H1 (cell line): ENCODE data around the gene HOXA13. TPM values are rescaled to one million over a fixed set of nuclear protein-coding genes. Genes with fewer than 3 reads are reported as not detected.

Experiments
- CTCF ChIA-PET: fragments of 300-600 bp; sonication (Branson Sonifier 250); formaldehyde crosslinking; loops from one replicate; lab custom pipeline; 2021; ENCODE audit not compliant: partially characterized antibody; lab: Charles Lee
- POLR2A ChIA-PET: fragments of 300-600 bp; sonication (Branson Sonifier 250); formaldehyde crosslinking; loops from one replicate; lab custom pipeline; 2021; ENCODE audit warnings: inconsistent platforms; ENCODE audit not compliant: partially characterized antibody; lab: Charles Lee
- DNase-seq, 2 experiments: peaks; one replicate each; pipeline versions ENCODE4 v3.0.0 to v3.0.0-alpha.2; 2010 to 2022; ENCODE audit warnings: low spot score in 2 of 2, low read depth in 1 of 2, mixed read lengths in 1 of 2
- FAIRE-seq: peaks from 2 replicates; lab custom pipeline; 2011; peaks lifted over from hg19 to GRCh38; lab: Jason Lieb, UNC
- H2AFZ ChIP-seq: 2 replicates; pipeline ENCODE4 v1.8.1; 2012; ENCODE audit warnings: low read length, inconsistent platforms
- H2AK5ac ChIP-seq: 2 replicates; pipeline ENCODE4 v1.6.1; 2013; ENCODE audit warnings: low read depth, low read length
- H2BK120ac ChIP-seq: replicated peaks from 2 replicates; pipeline ENCODE3; 2013; ENCODE audit warnings: low read depth, low read length, inconsistent platforms
- H2BK12ac ChIP-seq: 2 replicates; pipeline ENCODE4 v1.6.1; 2013; ENCODE audit warnings: low read depth, low read length
- H2BK15ac ChIP-seq: 2 replicates; pipeline ENCODE4 v1.6.1; 2013; ENCODE audit warnings: low read length
- H2BK20ac ChIP-seq: 2 replicates; pipeline ENCODE4 v1.6.1; 2013; ENCODE audit warnings: low read length
- H2BK5ac ChIP-seq: 2 replicates; pipeline ENCODE4 v1.6.1; 2013; ENCODE audit warnings: low read depth, low read length
- H3K14ac ChIP-seq: 2 replicates; pipeline ENCODE4 v1.6.1; 2013; ENCODE audit warnings: inconsistent platforms; ENCODE audit not compliant: insufficient read length
- H3K18ac ChIP-seq: 2 replicates; pipeline ENCODE4 v1.6.1; 2013; ENCODE audit warnings: low read length; ENCODE audit errors: extremely low read depth
- H3K23ac ChIP-seq: 2 replicates; pipeline ENCODE4 v1.6.1; 2013; ENCODE audit warnings: inconsistent platforms; ENCODE audit not compliant: insufficient read length
- H3K23me2 ChIP-seq: 2 replicates; pipeline ENCODE4 v1.6.1; 2013; ENCODE audit warnings: low read depth, low read length
- H3K27ac ChIP-seq: 2 replicates; pipeline ENCODE4 v1.6.1; 2011; ENCODE audit warnings: low read depth, low read length, inconsistent platforms
- H3K27me3 ChIP-seq, 4 experiments: replicated peaks in 1 of 4; 1 replicate in 1 of 4; 2 replicates in 3 of 4; pipeline versions ENCODE4 v1.6.1 to v1.8.1; 2011 to 2013; ENCODE audit warnings: low read length in 3 of 4, mild to moderate bottlenecking in 3 of 4, inconsistent platforms in 2 of 4, mixed read lengths in 2 of 4, moderate library complexity in 1 of 4; ENCODE audit not compliant: control insufficient read depth in 3 of 4, insufficient read depth in 3 of 4; ENCODE audit errors: extremely low read depth in 1 of 4
- H3K36me3 ChIP-seq, 4 experiments: 2 replicates each; pipeline versions ENCODE4 v1.6.1 to v1.8.1; 2011 to 2013; ENCODE audit warnings: mild to moderate bottlenecking in 4 of 4, low read length in 3 of 4, moderate library complexity in 2 of 4, control low read depth in 1 of 4, inconsistent platforms in 1 of 4; ENCODE audit not compliant: insufficient read depth in 4 of 4, control insufficient read depth in 2 of 4
- H3K4ac ChIP-seq: replicated peaks from 2 replicates; pipeline ENCODE3; 2013; ENCODE audit warnings: low read length, low read depth, mixed read lengths, inconsistent platforms; ENCODE audit not compliant: insufficient read length
- H3K4me1 ChIP-seq, 4 experiments: replicated peaks in 1 of 4; 1 replicate in 1 of 4; 2 replicates in 3 of 4; pipeline versions ENCODE4 v1.6.1 to v1.8.1; 2011 to 2013; ENCODE audit warnings: low read length in 3 of 4, inconsistent platforms in 2 of 4, mixed read lengths in 1 of 4; ENCODE audit not compliant: insufficient read depth in 4 of 4, control insufficient read depth in 3 of 4
- H3K4me2 ChIP-seq, 2 experiments: 2 replicates each; pipeline versions ENCODE4 v1.6.1 to v1.8.1; 2011 to 2013; ENCODE audit warnings: low read depth in 2 of 2, low read length in 2 of 2, control low read depth in 1 of 2, inconsistent platforms in 1 of 2, mild to moderate bottlenecking in 1 of 2; ENCODE audit not compliant: insufficient read depth in 1 of 2
- H3K4me3 ChIP-seq, 4 experiments: fragments of 200-600, 300-600 bp in 1 of 4; sonication (generic), shearing (Covaris generic), sonication (Bioruptor Twin) in 1 of 4; 2 replicates each; pipeline versions ENCODE4 v1.5.1 to v1.8.1; 2011 to 2016; ENCODE audit warnings: low read length in 4 of 4, low read depth in 3 of 4, control low read depth in 2 of 4, inconsistent platforms in 2 of 4, mild to moderate bottlenecking in 2 of 4, mixed read lengths in 1 of 4, moderate library complexity in 1 of 4; ENCODE audit not compliant: insufficient read depth in 2 of 4; ENCODE audit errors: extremely low read depth in 1 of 4
- H3K56ac ChIP-seq: replicated peaks from 2 replicates; pipeline ENCODE3; 2013; ENCODE audit warnings: low read depth, mild to moderate bottlenecking, mixed read lengths, low read length, inconsistent platforms; ENCODE audit not compliant: insufficient read length
- H3K79me1 ChIP-seq: 2 replicates; pipeline ENCODE4 v1.6.1; 2013; ENCODE audit warnings: low read depth, low read length, control low read depth
- H3K79me2 ChIP-seq, 2 experiments: 2 replicates each; pipeline versions ENCODE4 v1.6.1 to v1.8.1; 2012 to 2013; ENCODE audit warnings: low read length in 2 of 2, mild to moderate bottlenecking in 2 of 2, inconsistent platforms in 1 of 2; ENCODE audit not compliant: insufficient read depth in 2 of 2, control insufficient read depth in 1 of 2
- H3K9ac ChIP-seq, 4 experiments: replicated peaks in 1 of 4; 1 replicate in 1 of 4; 2 replicates in 3 of 4; pipeline versions ENCODE4 v1.6.1 to v1.8.1; 2011 to 2013; ENCODE audit warnings: low read depth in 3 of 4, low read length in 3 of 4, control low read depth in 2 of 4, mild to moderate bottlenecking in 2 of 4, moderate library complexity in 2 of 4, inconsistent platforms in 1 of 4; ENCODE audit errors: extremely low read depth in 1 of 4
- H3K9me3 ChIP-seq, 2 experiments: 2 replicates each; pipeline versions ENCODE4 v1.6.1 to v1.8.1; 2012 to 2013; ENCODE audit warnings: mild to moderate bottlenecking in 2 of 2, moderate library complexity in 2 of 2, control low read depth in 1 of 2, inconsistent platforms in 1 of 2, low read depth in 1 of 2, low read length in 1 of 2, mixed read lengths in 1 of 2; ENCODE audit not compliant: insufficient read depth in 2 of 2
- H4K20me1 ChIP-seq, 2 experiments: replicated peaks in 1 of 2; 2 replicates each; pipeline versions ENCODE3 to v1.8.1; 2011 to 2013; ENCODE audit warnings: inconsistent platforms in 2 of 2, low read length in 2 of 2, mild to moderate bottlenecking in 1 of 2; ENCODE audit not compliant: insufficient read depth in 2 of 2, control insufficient read depth in 1 of 2
- H4K5ac ChIP-seq: 2 replicates; pipeline ENCODE4 v1.6.1; 2013; ENCODE audit warnings: low read length, low read depth, mixed read lengths, inconsistent platforms; ENCODE audit not compliant: insufficient read length
- H4K8ac ChIP-seq: 2 replicates; pipeline ENCODE4 v1.8.0; 2013; ENCODE audit warnings: mild to moderate bottlenecking, moderate library complexity, low read length, inconsistent platforms; ENCODE audit not compliant: insufficient read depth; ENCODE audit errors: extremely low read depth
- H4K91ac ChIP-seq: replicated peaks from 2 replicates; pipeline ENCODE3; 2013; ENCODE audit warnings: low read length, mixed read lengths, inconsistent platforms; ENCODE audit not compliant: insufficient read length
- ATF2 ChIP-seq: IDR thresholded peaks from 2 replicates; pipeline ENCODE4 v1.6.1; 2012; ENCODE audit warnings: low read length, inconsistent platforms
- EGR1 ChIP-seq: IDR thresholded peaks from 2 replicates; pipeline ENCODE4 v1.6.1; 2011; ENCODE audit warnings: low read depth, low read length, borderline replicate concordance
- EP300 ChIP-seq, 2 experiments: IDR thresholded peaks; 1 replicate in 1 of 2; 2 replicates in 1 of 2; pipeline ENCODE4 v1.6.1; 2011 to 2012; ENCODE audit warnings: low read depth in 2 of 2, low read length in 2 of 2, mild to moderate bottlenecking in 2 of 2, borderline replicate concordance in 1 of 2, inconsistent platforms in 1 of 2, moderate library complexity in 1 of 2
- EZH2 ChIP-seq: fragments of 200-600 bp; sonication (generic); IDR thresholded peaks from 2 replicates; pipeline ENCODE4 v1.7.1; 2012; ENCODE audit warnings: low read depth, mild to moderate bottlenecking, moderate library complexity, low read length, inconsistent platforms; ENCODE audit not compliant: severe bottlenecking
- KDM1A ChIP-seq: fragments of 200-600, 300-600 bp; sonication (generic); IDR thresholded peaks from 2 replicates; pipeline ENCODE4 v1.7.1; 2016; ENCODE audit warnings: mild to moderate bottlenecking, low read length, borderline replicate concordance
- POLR2A ChIP-seq, 2 experiments: IDR thresholded peaks; 1 replicate in 1 of 2; 2 replicates in 1 of 2; pipeline ENCODE4 v1.6.1; 2011; ENCODE audit warnings: low read depth in 2 of 2, low read length in 2 of 2, mild to moderate bottlenecking in 2 of 2; ENCODE audit errors: control extremely low read depth in 1 of 2
- RNF2 ChIP-seq: fragments of 200-900, 300-1000 bp; sonication (generic); IDR thresholded peaks from 2 replicates; pipeline ENCODE4 v1.7.1; 2016; ENCODE audit warnings: borderline replicate concordance, low read depth, mild to moderate bottlenecking, antibody characterized with exemption, low read length; ENCODE audit not compliant: poor library complexity, severe bottlenecking; ENCODE audit errors: missing control alignments
- SAP30 ChIP-seq: fragments of 300-600 bp; sonication (generic); IDR thresholded peaks from 2 replicates; pipeline ENCODE4 v1.7.1; 2012; ENCODE audit warnings: low read length, moderate library complexity, mild to moderate bottlenecking, inconsistent platforms; ENCODE audit not compliant: insufficient read depth, insufficient replicate concordance
- SUZ12 ChIP-seq: fragments of 200-600 bp; sonication (generic); IDR thresholded peaks from 2 replicates; pipeline ENCODE4 v1.6.1; 2012; ENCODE audit warnings: mild to moderate bottlenecking, inconsistent platforms, low read length, moderate library complexity, mixed read lengths
- TAF1 ChIP-seq: IDR thresholded peaks from 2 replicates; pipeline ENCODE4 v1.6.1; 2011; ENCODE audit warnings: mild to moderate bottlenecking, low read depth, low read length
- TEAD4 ChIP-seq: IDR thresholded peaks from 2 replicates; pipeline ENCODE4 v1.6.1; 2012; ENCODE audit warnings: low read depth, low read length, inconsistent platforms, mixed read lengths
- WGBS, 2 experiments: shearing (Covaris generic) in 1 of 2; methylation state at CpG; one replicate each; pipeline versions ENCODE4 v1.1.6 to v1.1.7; 2013 to 2015; ENCODE audit warnings: low lambda C conversion rate in 2 of 2, mixed read lengths in 2 of 2, inconsistent platforms in 1 of 2, low coverage in 1 of 2, missing lambda C conversion rate in 1 of 2; ENCODE audit not compliant: insufficient replicate concordance in 2 of 2, insufficient coverage in 1 of 2, insufficient read length in 1 of 2; ENCODE audit errors: extremely low coverage in 1 of 2, missing lambda C conversion rate in 1 of 2; 5-methylcytosine and 5-hydroxymethylcytosine counted together
- polyA plus RNA-seq, 7 experiments: library from polyadenylated mRNA; depleted of rRNA in 3 of 7; stranded (reverse) in 5 of 7; unstranded in 2 of 7; fragments of >200 nt in 5 of 7; fragments of 200-250 nt in 2 of 7; gene quantifications; 1 replicate in 5 of 7; 2 replicates in 1 of 7; 4 replicates in 1 of 7; pipeline versions ENCODE4 v1.2.1 to v1.2.3, GENCODE V29; 2011 to 2013; ENCODE audit warnings: missing spikeins in 2 of 7, mixed read lengths in 2 of 7
- total RNA-seq: library from RNA; stranded (reverse); fragmentation: NEBNext Ultra II Directional; extraction: Animal tissue kit (Norgen Biotek cat#: 25700); gene quantifications from 2 replicates; pipeline ENCODE4 v1.2.1, GENCODE V29; 2021

The HOXA13 gene
- total and polyA plus RNA-seq, 2 of the 8 experiments (the other 6 are each of a cell fraction or from before 2014, with no cell fraction given): not detected

- ChIA-PET CTCF (interaction anchor here (0.7 to 7.9 kb wide), 12 partner anchors 8 to 60 kb away, joined by 3 to 57 read pairs (median 5); no protein-coding TSS in a partner anchor), POLR2A (interaction anchor here (1.2 kb wide), 1 partner anchor 34 kb away, joined by 3 read pairs; no protein-coding TSS in a partner anchor)
- Histone ChIP-seq H3K4me3 (peak overlapping the region in 1 of 4 experiments; percentile 36; a peak in 2 of 8 replicates), H3K4ac (no peak overlapping the region), H2AFZ (no peak overlapping the region), H3K4me2 (peak overlapping the region; percentile 48 to 55; a peak in 3 of 4 replicates), H4K91ac (no peak overlapping the region), H2BK12ac (peak overlapping the region; percentile 75; the same call in 1 of the 2 replicates), H3K36me3 (no peaks in the 10 kb centered on the region; a peak in 1 of 8 replicates), H3K14ac (no peak overlapping the region), H2BK5ac (no peak overlapping the region), H3K79me1 (no peaks in the 10 kb centered on the region), H2BK120ac (no peak overlapping the region), H2AK5ac (no peak overlapping the region), H4K8ac (no peak overlapping the region), H2BK20ac (0 out of 2 replicates have a peak overlapping the region, but pooled peaks have one; percentile 72), H3K27ac (no peak overlapping the region), H3K4me1 (peaks cover 7 to 40% (median 20%) of the 10 kb centered on the region in 4 experiments), H3K18ac (no peak overlapping the region; the same call in none of the 2 replicates), H2BK15ac (no peak overlapping the region), H4K5ac (no peak overlapping the region), H3K23me2 (peaks cover 10% of the 10 kb centered on the region; the same call in 1 of the 2 replicates), H3K23ac (no peak overlapping the region), H3K79me2 (no peaks in the 10 kb centered on the region), H4K20me1 (peaks cover 17 to 44% of the 10 kb centered on the region in 2 experiments), H3K9me3 (no peaks in the 10 kb centered on the region), H3K9ac (no peak overlapping the region), H3K27me3 (peaks cover 97 to 100% (median 100%) of the 10 kb centered on the region in 4 experiments), H3K56ac (no peak overlapping the region)
- DNase-seq (no peak), FAIRE-seq (no peak)
- 8% methylated on average over 11 of the region's 15 CpGs; no CpG with 5 or more reads in 1 of the 2 experiments for WGBS, 2 experiments
- TF ChIP-seq TEAD4 (no peak), RNF2 (peak; percentile 73), EP300 (IDR thresholded peaks at IDR 0.05; ENCODE audit: borderline replicate concordance in 1 of 2, low read depth in 2 of 2, low read length in 2 of 2) (no peak), EZH2 (peak; percentile 75), SUZ12 (peak; percentile 77), TAF1 (no peak), ATF2 (no peak), KDM1A (no peak), POLR2A (IDR thresholded peaks at IDR 0.05; ENCODE audit: control extremely low read depth in 1 of 2, low read depth in 2 of 2, low read length in 2 of 2) (no peak), EGR1 (no peak), SAP30 (no peak)
These were observed 39.1 kb upstream of the HOXA13 start for GRCh38 chr7:27238979-27239386.
